Fibroblast of lung (primary cell): ENCODE results near the gene MYH3. TPM values are rescaled to one million over a fixed set of nuclear protein-coding genes. Genes with fewer than 3 reads are reported as not detected.

ENCODE experiments used
- DNase-seq, 2 donors: peaks; one replicate each; pipeline versions ENCODE4 v3.0.0 to v3.0.0-alpha.2; 2010; ENCODE audit warnings: low read depth in 2 of 2
- H2AFZ ChIP-seq: 2 replicates; pipeline ENCODE4 v1.5.1; 2012; ENCODE audit warnings: low read length, control low read depth, inconsistent platforms
- H3K27ac ChIP-seq: 2 replicates; pipeline ENCODE4 v1.5.1; 2011; ENCODE audit warnings: low read length, control low read depth; ENCODE audit not compliant: insufficient read depth
- H3K27me3 ChIP-seq: 2 replicates; pipeline ENCODE4 v1.5.1; 2011; ENCODE audit warnings: mild to moderate bottlenecking, low read length; ENCODE audit not compliant: control insufficient read depth, insufficient read depth
- H3K36me3 ChIP-seq: 2 replicates; pipeline ENCODE4 v1.5.1; 2011; ENCODE audit warnings: low read length; ENCODE audit not compliant: control insufficient read depth, insufficient read depth
- H3K4me1 ChIP-seq: 2 replicates; pipeline ENCODE4 v1.5.1; 2011; ENCODE audit warnings: low read length; ENCODE audit not compliant: control insufficient read depth, insufficient read depth; ENCODE audit errors: extremely low read depth
- H3K4me2 ChIP-seq: 2 replicates; pipeline ENCODE4 v1.5.1; 2011; ENCODE audit warnings: low read length, control low read depth; ENCODE audit not compliant: insufficient read depth; ENCODE audit errors: extremely low read depth
- H3K4me3 ChIP-seq, 4 experiments: fragments of 200-600 bp in 1 of 4; sonication (generic) in 1 of 4; replicated peaks in 1 of 4; 2 replicates each; pipeline ENCODE4 v1.5.1; 2011 to 2016; ENCODE audit warnings: low read length in 4 of 4, low read depth in 3 of 4, mild to moderate bottlenecking in 3 of 4, control low read depth in 2 of 4, inconsistent platforms in 1 of 4, mixed read lengths in 1 of 4; ENCODE audit not compliant: insufficient read depth in 1 of 4; ENCODE audit errors: control extremely low read depth in 1 of 4
- H3K79me2 ChIP-seq: 2 replicates; pipeline ENCODE4 v1.5.1; 2012; ENCODE audit warnings: mild to moderate bottlenecking, low read length, inconsistent platforms; ENCODE audit not compliant: control insufficient read depth, insufficient read depth
- H3K9ac ChIP-seq: 2 replicates; pipeline ENCODE4 v1.5.1; 2011; ENCODE audit warnings: mild to moderate bottlenecking, low read length, control low read depth; ENCODE audit not compliant: insufficient read depth
- H3K9me3 ChIP-seq: 2 replicates; pipeline ENCODE4 v1.5.1; 2012; ENCODE audit warnings: low read depth, low read length; ENCODE audit not compliant: control insufficient read depth, insufficient read depth
- H4K20me1 ChIP-seq: 2 replicates; pipeline ENCODE4 v1.5.1; 2011; ENCODE audit warnings: low read length; ENCODE audit not compliant: control insufficient read depth, insufficient read depth; ENCODE audit errors: extremely low read depth
- EZH2 ChIP-seq: IDR thresholded peaks from 2 replicates; pipeline ENCODE4 v1.5.1; 2012; ENCODE audit warnings: low read length, control low read depth, mild to moderate bottlenecking; ENCODE audit errors: missing control alignments
- polyA plus RNA-seq, 2 donors: library from polyadenylated mRNA; depleted of rRNA in 1 of 2; stranded (reverse) in 1 of 2; unstranded in 1 of 2; fragments of >200 nt; gene quantifications; 2 replicates each; pipeline ENCODE4 v1.2.1, GENCODE V29; 2011 to 2012; ENCODE audit warnings: missing spikeins in 1 of 2
- total RNA-seq: library from RNA; depleted of rRNA; stranded (reverse); fragments of >200 nt; gene quantifications from 2 replicates; pipeline ENCODE4 v1.2.1, GENCODE V29; 2014
- TF ChIP-seq, protein P1 (sequence below), 2 donors: IDR thresholded peaks in 1 of 2; conservative IDR thresholded peaks in 1 of 2; 1 replicate in 1 of 2; 2 replicates in 1 of 2; pipeline ENCODE4 v1.5.1; 2011 to 2012; ENCODE audit warnings: low read length in 2 of 2, control low read depth in 1 of 2, inconsistent platforms in 1 of 2, low read depth in 1 of 2, mild to moderate bottlenecking in 1 of 2

MYH3 gene
- total and polyA plus RNA-seq, 2 donors (not counting 1 experiment from before 2014, with no cell fraction given) = 0.25 to 0.50 TPM

DNA sequence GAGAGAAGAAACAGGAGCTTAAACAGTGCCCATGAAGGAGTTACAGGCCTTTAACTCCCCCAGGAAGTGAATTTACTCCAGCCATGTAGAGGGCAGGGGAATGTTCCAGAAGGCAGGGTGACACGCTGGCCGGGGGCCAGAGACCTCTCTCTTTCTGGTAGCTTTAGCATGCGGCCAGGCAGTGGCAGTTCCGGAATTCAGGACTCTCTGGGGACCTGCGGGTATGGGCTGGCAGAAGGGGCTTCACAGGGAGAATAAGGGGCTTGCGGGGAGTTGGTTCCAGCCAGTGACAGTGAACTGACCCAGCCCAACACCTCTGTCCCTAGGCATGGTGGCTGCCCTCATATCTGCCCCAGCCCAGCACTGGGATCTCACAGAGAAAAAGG lies 40.0 kb downstream of the MYH3 start:
- Histone ChIP-seq H3K27me3 (no peaks in the 10 kb centered on the region), H2AFZ (no peak overlapping the region), H3K36me3 (no peaks in the 10 kb centered on the region), H4K20me1 (no peaks in the 10 kb centered on the region), H3K4me3 (no peak overlapping the region), H3K79me2 (no peaks in the 10 kb centered on the region), H3K4me2 (no peak overlapping the region), H3K27ac (no peak overlapping the region), H3K4me1 (no peaks in the 10 kb centered on the region), H3K9me3 (no peaks in the 10 kb centered on the region), H3K9ac (no peak overlapping the region)
- no peak for DNase-seq
- TF ChIP-seq, protein P1, sequence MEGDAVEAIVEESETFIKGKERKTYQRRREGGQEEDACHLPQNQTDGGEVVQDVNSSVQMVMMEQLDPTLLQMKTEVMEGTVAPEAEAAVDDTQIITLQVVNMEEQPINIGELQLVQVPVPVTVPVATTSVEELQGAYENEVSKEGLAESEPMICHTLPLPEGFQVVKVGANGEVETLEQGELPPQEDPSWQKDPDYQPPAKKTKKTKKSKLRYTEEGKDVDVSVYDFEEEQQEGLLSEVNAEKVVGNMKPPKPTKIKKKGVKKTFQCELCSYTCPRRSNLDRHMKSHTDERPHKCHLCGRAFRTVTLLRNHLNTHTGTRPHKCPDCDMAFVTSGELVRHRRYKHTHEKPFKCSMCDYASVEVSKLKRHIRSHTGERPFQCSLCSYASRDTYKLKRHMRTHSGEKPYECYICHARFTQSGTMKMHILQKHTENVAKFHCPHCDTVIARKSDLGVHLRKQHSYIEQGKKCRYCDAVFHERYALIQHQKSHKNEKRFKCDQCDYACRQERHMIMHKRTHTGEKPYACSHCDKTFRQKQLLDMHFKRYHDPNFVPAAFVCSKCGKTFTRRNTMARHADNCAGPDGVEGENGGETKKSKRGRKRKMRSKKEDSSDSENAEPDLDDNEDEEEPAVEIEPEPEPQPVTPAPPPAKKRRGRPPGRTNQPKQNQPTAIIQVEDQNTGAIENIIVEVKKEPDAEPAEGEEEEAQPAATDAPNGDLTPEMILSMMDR (conservative IDR thresholded peaks at IDR 0.05 in 1 of 2, IDR thresholded peaks at IDR 0.05 in 1 of 2; ENCODE audit: low read depth in 1 of 2, low read length in 2 of 2) = no peak
- no peak for TF ChIP-seq EZH2

- Histone ChIP-seq H3K79me2 (no peaks in the 10 kb centered on the region), H3K27me3 (no peaks in the 10 kb centered on the region), H4K20me1 (no peaks in the 10 kb centered on the region), H3K9ac (no peak overlapping the region), H3K9me3 (no peaks in the 10 kb centered on the region), H3K4me1 (no peaks in the 10 kb centered on the region), H2AFZ (no peak overlapping the region), H3K4me2 (no peak overlapping the region), H3K4me3 (no peak overlapping the region), H3K27ac (no peak overlapping the region), H3K36me3 (no peaks in the 10 kb centered on the region)
- DNase-seq = peak; percentile 41 to 71
- TF ChIP-seq EZH2 = no peak
- TF ChIP-seq, protein P1 (conservative IDR thresholded peaks at IDR 0.05 in 1 of 2, IDR thresholded peaks at IDR 0.05 in 1 of 2; ENCODE audit: low read depth in 1 of 2, low read length in 2 of 2) = peak; percentile 99 to 100
Observed at GRCh38 chr17:10616502-10617119, 40.5 kb downstream of the MYH3 start.

DNA sequence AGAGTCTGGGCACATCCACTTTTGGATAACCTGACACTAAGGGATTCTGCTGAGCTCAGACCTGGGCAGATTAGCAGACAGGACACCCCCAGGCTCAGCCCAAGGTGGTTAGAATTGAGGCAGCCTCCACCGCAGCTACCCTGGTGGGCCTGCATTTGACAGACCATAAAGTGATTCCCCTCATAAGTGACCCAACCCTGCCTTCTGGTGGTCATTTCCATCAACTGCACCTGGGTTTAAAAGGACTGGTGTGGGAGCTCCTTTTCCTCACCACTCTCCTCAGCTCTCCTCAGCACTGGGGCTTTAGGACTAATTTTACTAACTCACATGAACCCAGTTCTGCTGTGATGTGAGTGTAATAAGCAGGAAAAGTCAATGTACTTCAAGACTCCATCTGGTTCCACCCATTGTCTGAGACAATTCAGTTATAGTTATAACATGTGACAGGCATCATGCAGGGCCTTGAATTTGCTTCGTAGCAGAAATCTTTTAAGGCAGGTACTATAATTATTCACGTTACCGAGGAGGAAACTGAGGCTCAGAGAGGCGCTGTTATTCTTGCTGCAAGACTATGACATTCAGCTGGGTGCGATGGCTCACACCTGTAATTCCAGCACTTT lies 42.5 kb downstream of the MYH3 start:
- TF ChIP-seq EZH2 = no peak
- TF ChIP-seq, protein P1 (conservative IDR thresholded peaks at IDR 0.05 in 1 of 2, IDR thresholded peaks at IDR 0.05 in 1 of 2; ENCODE audit: low read depth in 1 of 2, low read length in 2 of 2) = peak; percentile 78 to 85
- Histone ChIP-seq H3K27me3 (no peaks in the 10 kb centered on the region), H3K4me2 (no peak overlapping the region), H3K4me1 (no peaks in the 10 kb centered on the region), H3K27ac (no peak overlapping the region), H2AFZ (no peak overlapping the region), H3K36me3 (no peaks in the 10 kb centered on the region), H3K9me3 (no peaks in the 10 kb centered on the region), H4K20me1 (no peaks in the 10 kb centered on the region), H3K4me3 (no peak overlapping the region), H3K79me2 (no peaks in the 10 kb centered on the region), H3K9ac (no peak overlapping the region)
- DNase-seq = peak; percentile 17 to 65
